ENCODE results near the gene SYNPO2. TPM values are rescaled to one million over a fixed set of nuclear protein-coding genes. Genes with fewer than 3 reads are reported as not detected.
A peak's percentile ranks its signal among the peaks of the same experiment; 100 is the strongest.

Gene SYNPO2
- total RNA-seq, 4 donors from 2014 or later: 998 to 4,186 (median 1,764) TPM

DNA sequence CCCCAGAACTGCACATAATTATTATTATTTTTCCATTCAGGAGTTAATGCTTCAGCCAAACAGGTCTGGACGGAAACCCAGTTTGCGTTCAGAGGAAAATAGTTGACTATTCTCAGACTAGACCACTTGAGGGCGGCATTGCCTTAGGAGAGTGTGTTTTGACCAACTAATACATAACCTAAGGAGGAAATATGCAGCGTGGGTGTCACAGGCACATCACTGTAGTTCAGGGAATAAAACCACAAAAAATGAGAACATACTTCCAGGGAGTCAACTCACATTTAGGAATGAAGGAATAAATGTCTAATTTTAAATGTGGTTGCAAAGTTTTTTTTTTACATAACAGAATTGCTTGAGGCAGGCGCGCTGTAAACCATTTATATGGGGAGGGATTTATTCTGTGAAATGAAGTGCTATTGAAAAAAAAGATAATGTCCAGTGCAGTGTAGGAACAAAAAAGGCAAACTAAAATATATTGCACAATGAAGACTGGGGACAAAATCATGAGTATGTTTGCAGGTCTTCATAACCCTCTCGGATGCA lies 93.3 kb downstream of the SYNPO2 start:
- TF ChIP-seq, protein P1, sequence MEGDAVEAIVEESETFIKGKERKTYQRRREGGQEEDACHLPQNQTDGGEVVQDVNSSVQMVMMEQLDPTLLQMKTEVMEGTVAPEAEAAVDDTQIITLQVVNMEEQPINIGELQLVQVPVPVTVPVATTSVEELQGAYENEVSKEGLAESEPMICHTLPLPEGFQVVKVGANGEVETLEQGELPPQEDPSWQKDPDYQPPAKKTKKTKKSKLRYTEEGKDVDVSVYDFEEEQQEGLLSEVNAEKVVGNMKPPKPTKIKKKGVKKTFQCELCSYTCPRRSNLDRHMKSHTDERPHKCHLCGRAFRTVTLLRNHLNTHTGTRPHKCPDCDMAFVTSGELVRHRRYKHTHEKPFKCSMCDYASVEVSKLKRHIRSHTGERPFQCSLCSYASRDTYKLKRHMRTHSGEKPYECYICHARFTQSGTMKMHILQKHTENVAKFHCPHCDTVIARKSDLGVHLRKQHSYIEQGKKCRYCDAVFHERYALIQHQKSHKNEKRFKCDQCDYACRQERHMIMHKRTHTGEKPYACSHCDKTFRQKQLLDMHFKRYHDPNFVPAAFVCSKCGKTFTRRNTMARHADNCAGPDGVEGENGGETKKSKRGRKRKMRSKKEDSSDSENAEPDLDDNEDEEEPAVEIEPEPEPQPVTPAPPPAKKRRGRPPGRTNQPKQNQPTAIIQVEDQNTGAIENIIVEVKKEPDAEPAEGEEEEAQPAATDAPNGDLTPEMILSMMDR (IDR thresholded peaks at IDR 0.05 in 4 of 5, conservative IDR thresholded peaks at IDR 0.05 in 1 of 5): peak; percentile 82 to 92 (median 84)
- TF ChIP-seq POLR2A (IDR thresholded peaks at IDR 0.05): no peak
- intact Hi-C loops (cut with DNase I; ENCODE audit: low total_unique reads): loop anchor here (2.0 to 10.0 kb wide), 5 partner anchors 59 to 473 kb away; a partner anchor contains a TSS
- Histone ChIP-seq H3K9me3 (no peaks in the 10 kb centered on the region), H3K4me3 (peak overlapping the region in 3 of 4 donors; percentile 1 to 37 (median 15)), H3K27me3 (no peaks in the 10 kb centered on the region), H3K36me3 (no peaks in the 10 kb centered on the region), H3K4me1 (peaks cover 65 to 75% of the 10 kb centered on the region in 2 donors), H3K27ac (peak overlapping the region; percentile 87 to 99 (median 91))
- in situ Hi-C loops (cut with MboI; ENCODE audit: low sequenced_read_pairs in 4 of 4): loop anchor here (5.0 to 25.0 kb wide), 6 partner anchors 155 to 310 kb away; partner anchors contain the start of genes USP53 (in 2 of the 4) and MYOZ2 (in 1 of the 4)
- DNase-seq (peak; percentile 49 to 68), ATAC-seq (peak; percentile 64 to 68)

DNA sequence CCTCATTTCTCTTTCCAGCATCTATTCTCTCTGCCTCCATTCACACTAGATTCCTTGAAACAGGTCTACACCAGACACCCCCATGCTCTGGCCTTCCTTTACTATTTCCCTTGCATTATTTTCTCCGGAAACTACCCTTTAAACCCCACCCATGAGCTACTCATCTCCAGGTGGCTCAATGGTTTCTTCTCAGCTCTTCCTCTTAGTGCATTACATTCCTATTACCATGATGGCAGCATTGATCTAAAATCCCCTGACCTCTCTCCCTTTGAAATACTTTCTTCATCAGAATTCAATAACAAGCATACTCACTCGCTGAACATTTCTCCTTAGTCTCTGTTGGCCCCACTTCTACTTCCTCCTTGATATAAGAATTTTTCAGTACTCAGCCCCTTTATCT lies 94.6 kb downstream of the SYNPO2 start:
- peak overlapping the region; percentile 87 to 99 (median 91) for H3K27ac ChIP-seq
- no peak for ATAC-seq
- intact Hi-C loops (cut with DNase I; ENCODE audit: low total_unique reads): loop anchor here (2.0 to 10.0 kb wide), 3 partner anchors 162 to 472 kb away; a partner anchor contains a TSS
- no peaks in the 10 kb centered on the region for H3K27me3 ChIP-seq
- H3K9me3 ChIP-seq: no peaks in the 10 kb centered on the region
- TF ChIP-seq, protein P1 (IDR thresholded peaks at IDR 0.05 in 4 of 5, conservative IDR thresholded peaks at IDR 0.05 in 1 of 5): no peak
- TF ChIP-seq POLR2A (IDR thresholded peaks at IDR 0.05): no peak
- no peak overlapping the region for H3K4me3 ChIP-seq
- in situ Hi-C loops (cut with MboI; ENCODE audit: low sequenced_read_pairs in 4 of 4): loop anchor here (5.0 to 25.0 kb wide), 6 partner anchors 154 to 309 kb away; partner anchors contain the start of genes USP53 (in 2 of the 4) and MYOZ2 (in 1 of the 4)
- no peaks in the 10 kb centered on the region for H3K36me3 ChIP-seq
- DNase-seq: no peak
- peaks cover 78 to 86% of the 10 kb centered on the region in 2 donors for H3K4me1 ChIP-seq

DNA sequence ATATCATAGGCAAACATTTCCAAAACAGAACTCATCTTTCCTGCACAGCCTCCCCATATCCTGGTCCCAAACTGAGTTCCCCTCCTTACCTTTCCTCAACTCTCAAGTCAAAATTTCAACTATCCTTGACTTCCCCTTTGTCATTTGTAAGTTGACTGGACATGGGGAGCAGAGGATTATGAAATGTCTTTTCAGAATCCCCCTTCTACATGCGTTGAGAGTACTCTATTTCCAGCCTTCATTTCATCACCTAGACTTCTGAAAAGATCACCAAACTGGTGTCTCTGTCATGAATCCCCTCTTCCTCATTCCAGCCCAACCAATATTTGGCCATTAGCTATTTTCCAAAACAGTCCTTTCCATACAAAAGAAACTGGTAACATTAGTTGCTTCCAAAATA lies 95.2 kb downstream of the SYNPO2 start:
- peak overlapping the region in 1 of 4 donors; percentile 32 for H3K4me3 ChIP-seq
- H3K9me3 ChIP-seq: no peaks in the 10 kb centered on the region
- H3K27ac ChIP-seq: peak overlapping the region; percentile 87 to 99 (median 91)
- DNase-seq (no peak), ATAC-seq (no peak)
- H3K27me3 ChIP-seq: no peaks in the 10 kb centered on the region
- in situ Hi-C loops (cut with MboI; ENCODE audit: low sequenced_read_pairs in 4 of 4): loop anchor here (5.0 to 25.0 kb wide), 6 partner anchors 153 to 308 kb away; partner anchors contain the start of genes USP53 (in 2 of the 4) and MYOZ2 (in 1 of the 4)
- TF ChIP-seq, protein P1 (IDR thresholded peaks at IDR 0.05 in 4 of 5, conservative IDR thresholded peaks at IDR 0.05 in 1 of 5): no peak
- TF ChIP-seq POLR2A (IDR thresholded peaks at IDR 0.05): no peak
- H3K36me3 ChIP-seq: no peaks in the 10 kb centered on the region
- peaks cover 83 to 91% of the 10 kb centered on the region in 2 donors for H3K4me1 ChIP-seq
- intact Hi-C loops (cut with DNase I; ENCODE audit: low total_unique reads): loop anchor here (2.0 to 10.0 kb wide), 3 partner anchors 161 to 471 kb away; a partner anchor contains a TSS

DNA sequence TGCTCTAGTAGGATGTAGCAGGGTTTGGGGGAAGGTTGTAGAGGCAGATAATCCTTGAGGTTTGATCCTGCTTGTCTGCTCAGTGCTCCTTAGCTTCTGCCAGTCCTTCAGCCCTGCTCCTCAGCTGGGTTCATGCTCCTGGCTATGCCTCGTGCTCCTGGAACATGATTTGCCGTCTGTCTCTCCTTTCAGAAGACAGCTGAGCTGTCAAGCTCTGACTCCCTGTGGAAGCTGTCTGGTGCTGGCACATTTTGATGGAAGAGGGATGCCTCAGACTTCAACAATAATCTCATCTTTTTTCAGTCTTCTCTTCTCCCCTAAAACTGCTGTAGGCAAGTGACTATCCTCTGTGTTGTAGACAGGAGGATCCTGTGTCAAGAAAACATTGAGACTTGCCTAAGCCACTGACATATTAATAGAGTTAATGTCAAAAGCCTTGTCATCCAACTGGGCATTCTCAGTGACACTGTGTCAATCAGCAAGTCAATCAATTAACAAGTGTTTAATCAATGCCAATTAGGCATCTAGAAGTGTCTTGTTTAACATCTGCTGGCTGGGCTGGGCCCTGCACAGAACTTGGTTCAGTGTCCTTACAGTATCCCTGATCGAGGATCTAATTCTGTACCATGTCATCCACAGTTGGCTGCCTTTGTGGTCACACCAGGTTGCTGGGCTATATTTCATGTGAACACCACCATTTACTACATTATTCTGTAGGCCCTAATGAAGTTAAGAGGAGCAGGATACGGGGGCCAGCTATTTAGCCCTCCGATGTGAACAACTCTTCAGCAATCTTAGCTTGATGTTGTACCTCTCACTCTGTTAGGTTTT lies 96.7 kb downstream of the SYNPO2 start:
- in situ Hi-C loops (cut with MboI; ENCODE audit: low sequenced_read_pairs in 4 of 4): loop anchor here in 3 of 4 donors (5.0 to 25.0 kb wide), 4 partner anchors 42 to 299 kb away; partner anchors contain the start of genes MYOZ2 (in 1 of the 3) and USP53 (in 1 of the 3)
- Histone ChIP-seq H3K4me1 (peaks cover 82 to 90% of the 10 kb centered on the region in 2 donors), H3K4me3 (peak overlapping the region in 3 of 4 donors; percentile 14 to 32 (median 32)), H3K9me3 (no peaks in the 10 kb centered on the region), H3K27ac (peak overlapping the region; percentile 87 to 99 (median 91)), H3K27me3 (no peaks in the 10 kb centered on the region), H3K36me3 (no peaks in the 10 kb centered on the region)
- ATAC-seq (peak; percentile 59 to 74), DNase-seq (peak; percentile 82 to 90)
- TF ChIP-seq, protein P1 (IDR thresholded peaks at IDR 0.05 in 4 of 5, conservative IDR thresholded peaks at IDR 0.05 in 1 of 5): no peak
- peak; percentile 64 to 84 for TF ChIP-seq POLR2A (IDR thresholded peaks at IDR 0.05)
- intact Hi-C loops (cut with DNase I; ENCODE audit: low total_unique reads): loop anchor here (5.0 to 10.0 kb wide), 2 partner anchors 117 to 469 kb away; no protein-coding TSS in a partner anchor

All from gastrocnemius medialis (tissue), 4 donors.